GM19043 (cell line): ENCODE data around the gene ADGRD1.
"Not testable (repeated sequence)": the region's sequence is repeated elsewhere in the genome, so short reads cannot be mapped to it uniquely, and the experiment has no call there.

ENCODE experiments used
- ATAC-seq: cut with Tn5 transposase; IDR thresholded peaks from one replicate; pipeline ENCODE4 v1.9.1; 2021; ENCODE audit warnings: low read depth; ENCODE audit not compliant: unreplicated experiment

The ADGRD1 gene

GRCh38 chr12:130982565-130983225 lies 29.0 kb downstream of the ADGRD1 start:
- no peak for ATAC-seq

DNA sequence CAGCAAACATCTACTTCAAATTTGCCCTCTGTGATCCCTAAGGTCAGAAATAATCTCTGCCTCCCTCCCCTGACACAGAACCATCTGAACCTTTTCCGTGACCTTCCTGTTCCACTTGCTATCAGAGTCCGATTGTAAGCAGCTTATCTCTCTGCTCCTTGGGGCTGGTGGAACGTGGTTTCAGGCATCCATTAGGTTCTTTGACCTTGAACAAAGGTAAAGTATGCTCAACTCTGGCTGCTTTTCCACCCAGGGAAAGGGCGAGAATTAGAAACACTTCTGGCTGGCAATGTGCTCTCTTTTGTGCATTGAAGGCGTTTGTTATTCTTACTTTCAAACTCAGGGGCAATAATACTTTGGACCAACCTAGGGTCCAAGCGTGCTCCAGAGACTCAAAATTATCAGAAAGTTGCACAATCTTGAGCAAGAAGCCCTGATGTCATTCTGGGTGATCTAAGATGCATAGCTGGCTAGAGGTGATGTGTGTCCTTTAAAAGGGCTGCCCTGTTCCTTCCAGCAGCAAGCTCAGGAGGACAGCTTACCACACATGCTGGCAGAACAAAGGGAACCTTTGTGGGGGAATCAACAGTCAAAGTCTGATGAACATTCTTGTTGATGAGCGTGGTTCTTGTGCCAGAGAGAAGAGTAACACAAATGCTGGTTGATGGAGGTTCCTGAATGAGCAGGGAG lies 29.8 kb downstream of the ADGRD1 start:
- no peak for ATAC-seq

DNA sequence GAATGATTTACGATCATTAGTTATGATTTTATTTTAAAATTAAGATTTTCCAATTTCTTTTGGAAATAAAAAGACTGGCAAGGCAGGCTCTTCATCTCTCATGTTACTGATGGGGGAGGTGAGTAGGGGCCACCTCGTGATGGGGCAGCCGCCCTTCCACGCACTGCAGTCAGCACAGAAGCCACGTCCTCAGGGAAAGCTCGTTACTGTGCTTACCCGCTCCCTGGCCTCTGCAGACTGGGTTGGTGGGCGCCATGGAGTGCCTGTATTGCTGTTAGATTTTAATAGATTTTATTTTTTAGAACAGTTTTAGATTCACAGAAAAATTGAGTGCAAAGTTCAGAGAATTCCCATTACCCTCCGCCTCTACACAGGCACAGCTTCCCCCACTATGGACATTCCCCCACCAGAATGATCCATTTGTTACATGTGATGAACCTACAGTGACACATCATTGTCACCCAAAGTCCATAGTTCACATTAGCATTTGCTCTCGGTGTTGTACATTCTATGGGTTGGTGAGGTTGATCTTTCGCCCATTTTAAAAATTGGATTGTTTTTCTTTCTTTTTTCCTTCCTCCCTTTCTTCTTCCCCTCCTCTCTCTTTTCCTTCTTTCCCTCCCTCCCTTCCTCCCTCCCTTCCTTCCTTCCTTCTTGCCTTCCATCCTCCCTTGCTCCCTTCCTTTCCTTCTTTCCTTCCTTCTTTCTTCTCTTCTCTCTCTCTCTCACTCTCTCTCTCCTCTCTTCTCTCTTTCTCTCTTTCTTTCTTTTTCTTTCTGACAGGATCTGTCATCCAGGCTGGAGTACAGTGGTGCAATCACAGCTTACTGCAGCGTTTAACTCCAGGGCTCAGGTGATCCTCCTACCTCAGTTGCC lies 30.7 kb downstream of the ADGRD1 start:
- ATAC-seq: no peak

- ATAC-seq: no peak
Observed at GRCh38 chr12:130987151-130987931, 33.6 kb downstream of the ADGRD1 start.

DNA sequence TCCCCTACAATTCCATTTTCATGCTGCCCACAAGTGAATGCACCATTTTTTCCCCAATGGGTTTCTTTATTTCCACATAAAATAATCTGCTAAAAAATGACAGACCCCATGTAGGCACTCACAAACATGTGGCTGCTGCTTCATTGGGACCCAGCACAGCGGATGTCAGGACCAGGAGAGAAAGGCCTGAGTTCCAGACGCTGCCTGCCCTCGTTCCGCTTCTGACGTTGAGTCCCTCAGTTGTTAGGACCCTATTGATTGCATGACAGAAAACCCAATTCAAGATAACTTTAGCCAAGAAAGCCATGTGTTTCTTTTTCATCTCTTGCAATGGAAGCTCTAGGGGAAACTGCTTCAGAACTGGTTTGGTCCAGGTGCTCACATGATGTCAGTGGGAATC lies 34.6 kb downstream of the ADGRD1 start:
- no peak for ATAC-seq

DNA sequence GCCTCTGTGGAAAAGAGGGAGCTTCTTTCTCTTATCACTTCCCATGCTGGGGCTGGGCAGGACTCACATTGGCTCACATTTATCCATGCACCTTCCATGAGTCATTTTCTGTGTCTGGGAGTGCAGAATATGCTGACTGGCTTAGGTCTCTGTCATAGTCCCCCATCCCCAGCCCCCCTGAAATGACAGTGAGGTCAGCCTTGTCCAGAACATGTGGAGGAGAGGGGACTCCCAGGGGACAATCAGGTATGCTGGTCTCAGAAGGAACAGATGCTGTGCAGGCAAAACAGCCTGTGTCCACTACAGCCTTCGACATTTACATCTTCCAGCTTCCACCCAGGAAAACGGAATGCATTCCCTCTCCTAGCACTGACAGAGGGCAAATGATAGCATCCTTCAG lies 35.0 kb downstream of the ADGRD1 start:
- ATAC-seq: no peak

- ATAC-seq: no peak
Observed at GRCh38 chr12:130989391-130989790, 35.7 kb downstream of the ADGRD1 start.

DNA sequence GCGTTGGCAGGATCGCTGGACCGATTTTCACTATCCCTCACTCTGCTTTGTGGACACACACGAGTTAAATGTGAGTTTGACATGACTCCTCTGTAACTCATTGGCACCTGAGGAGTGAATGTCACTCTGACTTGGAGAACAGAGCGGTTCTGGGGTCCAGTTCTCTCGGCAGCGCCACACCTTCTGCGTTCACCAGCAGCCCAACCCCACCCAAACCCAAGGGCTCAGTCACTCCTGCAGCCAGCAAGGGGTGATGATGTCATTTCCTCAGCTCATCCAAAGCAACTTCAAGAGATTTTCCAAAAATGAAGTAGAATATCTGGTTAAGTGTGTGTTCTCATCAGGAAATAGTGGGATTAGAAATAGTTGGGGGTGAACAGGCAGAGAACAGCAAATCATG lies 36.3 kb downstream of the ADGRD1 start:
- ATAC-seq: no peak

- no peak for ATAC-seq
Observed at GRCh38 chr12:130992448-130992847, 38.7 kb downstream of the ADGRD1 start.

DNA sequence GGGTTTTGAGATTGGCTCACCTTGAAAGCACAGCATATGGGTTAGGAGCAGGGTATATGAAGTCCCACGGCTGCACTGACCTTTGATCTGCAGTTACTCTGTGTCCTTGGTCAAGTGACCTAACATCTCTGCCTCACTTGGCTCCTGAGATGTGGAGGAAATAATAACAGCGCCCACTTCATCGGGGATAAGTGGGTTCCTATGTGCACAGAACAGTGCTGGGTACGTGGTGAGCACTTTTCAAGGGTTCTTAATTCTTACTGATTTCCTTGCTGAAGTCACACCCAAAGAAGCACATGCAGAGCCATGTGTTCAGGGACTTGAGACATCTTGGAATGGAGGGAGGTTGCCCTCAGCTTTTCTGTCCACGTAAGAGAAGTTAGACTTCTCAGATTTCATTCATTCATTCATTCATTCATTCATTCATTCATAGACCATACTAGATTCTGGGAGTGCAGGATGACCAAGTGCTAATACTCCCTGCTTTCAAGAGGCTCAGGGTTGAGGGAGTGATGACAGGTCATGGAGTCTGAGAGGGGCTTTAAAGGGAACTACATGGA lies 39.4 kb downstream of the ADGRD1 start:
- no peak for ATAC-seq

GRCh38 chr12:130993759-130994670 lies 40.3 kb downstream of the ADGRD1 start:
- no peak for ATAC-seq

- ATAC-seq: no peak
Observed at GRCh38 chr12:130994821-130995375, 41.2 kb downstream of the ADGRD1 start.

GRCh38 chr12:130995386-130995969 lies 41.8 kb downstream of the ADGRD1 start:
- ATAC-seq: not testable (repeated sequence)

DNA sequence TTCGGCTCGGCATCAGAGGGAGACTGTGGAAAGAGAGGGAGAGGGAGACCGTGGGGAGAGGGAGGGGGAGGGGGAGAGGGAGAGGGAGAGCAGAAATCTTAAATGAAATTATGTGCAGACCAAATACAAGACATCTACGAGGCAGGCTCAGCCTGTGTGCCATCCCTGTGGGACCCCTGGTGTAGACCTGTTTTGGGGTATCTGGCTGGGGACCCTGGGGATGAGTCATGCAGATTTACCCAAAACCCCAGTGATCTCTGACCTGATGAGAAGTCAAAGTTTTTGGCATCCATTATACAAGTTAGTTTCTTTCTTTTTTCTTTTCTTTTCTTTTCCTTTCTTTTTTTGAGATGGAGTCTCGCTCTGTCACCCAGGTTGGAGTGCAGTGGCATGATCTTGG lies 44.4 kb downstream of the ADGRD1 start:
- no peak for ATAC-seq

DNA sequence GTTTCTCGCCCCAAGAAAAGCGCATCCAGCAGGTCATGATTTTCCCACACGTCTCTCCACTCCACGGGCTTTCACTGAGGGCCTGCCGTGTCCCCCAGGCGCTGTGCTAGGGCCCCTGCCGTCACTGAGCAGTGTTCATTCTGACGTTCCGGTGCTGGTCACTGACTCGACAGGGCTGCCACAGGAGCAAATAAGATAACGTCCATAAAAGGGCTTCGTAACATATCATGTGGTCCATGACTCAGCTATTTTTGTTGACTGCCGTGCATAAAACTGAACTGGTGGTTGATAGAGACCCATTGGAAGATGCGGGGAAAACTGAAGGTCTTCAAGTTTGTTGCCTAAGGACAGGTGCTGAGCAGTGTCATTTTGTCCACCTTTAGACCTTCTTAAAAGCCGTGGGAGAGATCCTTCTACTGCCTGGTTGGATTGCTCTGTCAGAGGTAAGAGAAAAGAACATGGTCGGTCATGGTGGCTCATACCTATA lies 46.3 kb downstream of the ADGRD1 start:
- no peak for ATAC-seq

GRCh38 chr12:131001493-131001892 lies 47.8 kb downstream of the ADGRD1 start:
- no peak for ATAC-seq

GRCh38 chr12:131002216-131002631 lies 48.5 kb downstream of the ADGRD1 start:
- no peak for ATAC-seq

- no peak for ATAC-seq
Observed at GRCh38 chr12:131003036-131003715, 49.5 kb downstream of the ADGRD1 start.
